CD4-positive, alpha-beta T cell treated with Interleukin-15 for 1 hour (primary cell): ENCODE results near the gene SLC26A5.
A peak's percentile ranks its signal among the peaks of the same experiment; 100 is the strongest.
"Not testable (repeated sequence)": the region's sequence is repeated elsewhere in the genome, so short reads cannot be mapped to it uniquely, and the experiment has no call there.

Experiments
- DNase-seq: peaks from one replicate; pipeline ENCODE4 v3.0.0-alpha.2; 2020

The SLC26A5 gene, protein sequence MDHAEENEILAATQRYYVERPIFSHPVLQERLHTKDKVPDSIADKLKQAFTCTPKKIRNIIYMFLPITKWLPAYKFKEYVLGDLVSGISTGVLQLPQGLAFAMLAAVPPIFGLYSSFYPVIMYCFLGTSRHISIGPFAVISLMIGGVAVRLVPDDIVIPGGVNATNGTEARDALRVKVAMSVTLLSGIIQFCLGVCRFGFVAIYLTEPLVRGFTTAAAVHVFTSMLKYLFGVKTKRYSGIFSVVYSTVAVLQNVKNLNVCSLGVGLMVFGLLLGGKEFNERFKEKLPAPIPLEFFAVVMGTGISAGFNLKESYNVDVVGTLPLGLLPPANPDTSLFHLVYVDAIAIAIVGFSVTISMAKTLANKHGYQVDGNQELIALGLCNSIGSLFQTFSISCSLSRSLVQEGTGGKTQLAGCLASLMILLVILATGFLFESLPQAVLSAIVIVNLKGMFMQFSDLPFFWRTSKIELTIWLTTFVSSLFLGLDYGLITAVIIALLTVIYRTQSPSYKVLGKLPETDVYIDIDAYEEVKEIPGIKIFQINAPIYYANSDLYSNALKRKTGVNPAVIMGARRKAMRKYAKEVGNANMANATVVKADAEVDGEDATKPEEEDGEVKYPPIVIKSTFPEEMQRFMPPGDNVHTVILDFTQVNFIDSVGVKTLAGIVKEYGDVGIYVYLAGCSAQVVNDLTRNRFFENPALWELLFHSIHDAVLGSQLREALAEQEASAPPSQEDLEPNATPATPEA

DNA sequence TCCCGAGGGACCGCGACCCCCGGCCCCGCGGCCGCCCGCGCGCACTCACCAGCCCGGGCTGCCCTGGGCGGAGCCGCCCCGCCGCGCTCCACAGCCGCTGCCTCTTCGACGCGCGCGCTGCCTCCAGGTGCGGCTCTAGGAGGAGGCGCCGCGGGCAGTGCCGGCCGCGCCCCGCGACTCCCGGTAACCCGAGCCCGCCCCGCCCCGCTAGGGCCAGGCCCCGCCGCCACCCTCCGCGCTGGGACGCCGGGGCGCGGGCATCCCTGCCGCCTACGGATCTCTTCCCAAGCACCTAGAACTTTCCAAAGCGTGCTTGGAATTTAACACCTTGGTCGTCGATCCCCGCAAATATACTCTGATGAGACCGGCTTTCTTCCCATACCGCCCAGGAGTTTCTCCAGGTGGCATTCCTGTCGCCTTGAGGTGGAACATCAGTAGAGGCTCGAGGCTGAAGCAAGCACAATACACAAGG is at the start of gene SLC26A5:
SLC26A5 (minus strand) TSS at position 159 of the 472 bp plus-strand sequence. CDS start 24,693 bp downstream, outside the sequence.
- DNase-seq, result no peak

DNA sequence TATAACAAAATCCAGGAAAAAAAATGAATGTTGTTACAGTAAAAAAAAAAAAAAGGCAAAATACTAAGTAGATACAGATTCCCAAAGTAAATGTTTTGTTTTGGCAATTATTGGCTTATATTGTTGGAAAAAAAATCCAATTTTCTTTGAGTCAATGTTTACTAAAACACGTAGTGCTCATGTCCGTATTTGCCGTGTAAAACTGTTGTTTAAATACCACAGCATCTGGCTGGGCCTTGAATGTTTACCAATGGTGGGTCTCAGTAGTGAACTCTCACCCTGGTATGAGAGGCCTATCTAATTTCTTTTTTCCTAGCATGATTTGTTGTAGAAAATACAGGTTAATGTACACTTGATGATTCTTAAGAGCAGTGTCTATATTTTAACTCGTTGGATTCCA is 41.4 kb upstream of the SLC26A5 start:
- no peak for DNase-seq

DNA sequence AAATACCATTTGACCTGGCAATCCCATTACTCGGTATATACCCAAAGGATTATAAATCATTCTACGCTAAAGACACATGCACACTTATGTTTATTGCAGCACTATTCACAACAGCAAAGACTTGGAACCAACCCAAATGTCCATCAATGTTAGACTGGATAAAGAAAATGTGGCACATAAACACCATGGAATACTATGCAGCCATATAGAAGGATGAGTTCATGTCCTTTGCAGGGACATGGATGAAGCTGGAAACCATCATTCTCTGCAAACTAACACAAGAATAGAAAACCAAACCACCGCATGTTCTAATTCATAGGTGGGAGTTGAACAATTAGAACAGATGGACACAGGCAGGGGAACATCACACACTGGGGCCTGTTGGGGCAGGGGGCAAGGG is 40.9 kb upstream of the SLC26A5 start:
- DNase-seq, result not testable (repeated sequence)

DNA sequence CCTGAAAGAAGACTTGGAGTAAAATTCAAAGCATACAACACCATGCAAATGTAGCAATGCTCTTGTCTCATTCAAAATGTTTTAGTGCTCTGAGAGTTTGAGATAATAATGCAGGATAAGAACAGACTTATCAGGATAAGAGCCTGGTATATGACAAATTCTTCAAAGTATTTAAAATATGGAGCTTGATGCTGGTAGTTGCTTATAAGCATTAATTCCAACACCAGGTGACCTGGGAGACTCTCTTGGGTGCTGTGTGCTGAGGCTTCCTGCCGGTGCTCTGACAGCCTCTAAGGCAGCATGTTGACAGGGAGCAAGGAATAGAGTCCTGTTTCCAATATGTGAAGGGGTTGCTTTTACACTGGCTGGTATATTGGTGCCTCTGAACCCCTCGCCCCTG is 34.8 kb upstream of the SLC26A5 start:
- no peak for DNase-seq

DNA sequence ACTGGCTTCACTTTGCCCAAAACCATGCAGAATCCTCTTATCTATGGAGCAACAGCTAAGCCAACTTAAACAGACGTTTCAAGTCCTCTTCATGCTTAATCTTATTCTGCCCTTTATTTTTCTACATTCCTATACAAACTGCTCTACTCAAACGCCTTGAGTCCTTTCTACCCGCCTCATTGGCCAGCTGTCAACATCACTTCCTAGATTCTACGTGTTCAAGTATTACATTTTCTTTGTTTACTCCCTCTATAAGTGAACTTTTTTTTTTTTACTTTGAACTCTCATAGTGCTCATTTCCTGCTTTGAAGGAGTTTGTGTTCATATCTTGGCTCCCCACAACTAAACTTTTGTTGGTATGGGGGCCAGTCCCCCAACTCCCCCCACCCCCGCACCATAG is 28.9 kb upstream of the SLC26A5 start:
- no peak for DNase-seq

DNA sequence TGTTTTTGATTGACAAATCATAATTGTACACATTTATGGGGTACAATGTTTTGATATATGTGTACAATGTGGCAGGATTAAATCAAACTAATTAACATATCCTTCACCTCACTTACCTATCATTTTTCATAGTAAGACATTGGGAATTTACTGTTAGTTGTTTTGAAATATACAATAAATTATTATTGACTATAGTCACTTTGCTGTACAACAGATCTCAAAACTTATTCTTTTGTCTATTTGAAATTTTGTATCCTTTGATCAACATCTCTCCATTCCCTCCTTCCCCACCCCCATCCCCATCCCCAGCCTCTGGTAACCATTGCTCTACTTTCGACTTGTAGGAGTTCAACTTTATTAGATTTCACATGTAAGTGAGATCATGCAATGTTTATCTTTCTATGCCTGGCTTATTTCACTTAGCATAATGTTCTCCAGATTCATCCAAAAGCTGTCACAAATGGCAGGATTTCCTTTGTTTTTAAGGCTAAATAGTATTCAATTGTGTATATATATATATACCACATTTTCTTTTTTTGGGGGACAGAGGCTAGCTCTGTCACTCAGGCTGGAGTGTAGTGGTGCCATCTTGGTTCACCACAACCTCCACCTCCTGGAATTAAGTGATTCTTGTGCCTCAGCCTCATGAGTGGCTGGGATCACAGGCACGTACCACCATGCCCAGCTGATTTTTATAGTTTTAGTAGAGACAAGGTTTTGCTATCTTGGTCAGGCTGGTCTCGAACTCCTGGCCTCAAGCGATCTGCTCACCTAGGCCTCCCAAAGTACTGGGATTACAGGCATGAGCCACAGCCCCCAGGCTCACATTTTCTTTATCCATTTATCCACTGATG is 23.3 kb upstream of the SLC26A5 start:
- DNase-seq, result no peak

DNA sequence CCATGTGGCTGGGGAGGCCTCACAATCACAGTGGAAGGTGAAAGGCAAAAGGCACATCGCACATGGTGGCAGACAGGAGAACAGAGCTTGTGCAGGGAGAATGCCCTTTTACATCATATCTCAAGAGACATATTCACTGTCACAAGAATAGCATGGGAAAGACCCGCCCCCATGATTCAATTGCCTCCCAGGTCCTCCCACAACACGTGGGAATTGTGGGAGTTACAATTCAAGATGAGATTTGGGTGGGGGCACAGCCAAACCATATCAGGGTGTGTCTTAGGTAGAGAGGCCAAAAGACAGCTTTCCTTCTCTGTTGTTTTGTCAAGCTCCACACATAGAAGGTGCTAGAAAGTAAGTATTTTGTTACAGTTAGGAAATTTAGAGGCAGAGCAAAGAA is 20.8 kb upstream of the SLC26A5 start:
- no peak for DNase-seq

DNA sequence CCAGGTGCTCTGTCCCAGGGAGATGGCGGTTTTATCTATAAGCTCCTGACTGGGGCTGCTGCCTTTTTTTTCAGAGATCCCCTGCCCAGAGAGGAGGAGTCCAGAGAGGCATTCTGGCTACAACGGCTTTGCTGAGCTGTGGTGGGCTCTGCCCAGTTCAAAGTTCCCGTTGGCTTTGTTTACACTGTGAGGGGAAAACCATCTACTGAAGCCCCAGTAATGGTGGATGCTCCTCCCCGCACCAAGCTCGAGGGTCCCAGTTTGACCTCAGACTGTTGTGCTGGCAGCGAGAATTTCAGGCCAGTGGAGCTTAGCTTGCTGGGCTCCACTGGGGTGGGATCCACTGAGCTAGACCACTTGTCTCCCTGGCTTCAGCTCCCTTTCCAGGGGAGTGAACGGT is 16.4 kb upstream of the SLC26A5 start:
- no peak for DNase-seq

DNA sequence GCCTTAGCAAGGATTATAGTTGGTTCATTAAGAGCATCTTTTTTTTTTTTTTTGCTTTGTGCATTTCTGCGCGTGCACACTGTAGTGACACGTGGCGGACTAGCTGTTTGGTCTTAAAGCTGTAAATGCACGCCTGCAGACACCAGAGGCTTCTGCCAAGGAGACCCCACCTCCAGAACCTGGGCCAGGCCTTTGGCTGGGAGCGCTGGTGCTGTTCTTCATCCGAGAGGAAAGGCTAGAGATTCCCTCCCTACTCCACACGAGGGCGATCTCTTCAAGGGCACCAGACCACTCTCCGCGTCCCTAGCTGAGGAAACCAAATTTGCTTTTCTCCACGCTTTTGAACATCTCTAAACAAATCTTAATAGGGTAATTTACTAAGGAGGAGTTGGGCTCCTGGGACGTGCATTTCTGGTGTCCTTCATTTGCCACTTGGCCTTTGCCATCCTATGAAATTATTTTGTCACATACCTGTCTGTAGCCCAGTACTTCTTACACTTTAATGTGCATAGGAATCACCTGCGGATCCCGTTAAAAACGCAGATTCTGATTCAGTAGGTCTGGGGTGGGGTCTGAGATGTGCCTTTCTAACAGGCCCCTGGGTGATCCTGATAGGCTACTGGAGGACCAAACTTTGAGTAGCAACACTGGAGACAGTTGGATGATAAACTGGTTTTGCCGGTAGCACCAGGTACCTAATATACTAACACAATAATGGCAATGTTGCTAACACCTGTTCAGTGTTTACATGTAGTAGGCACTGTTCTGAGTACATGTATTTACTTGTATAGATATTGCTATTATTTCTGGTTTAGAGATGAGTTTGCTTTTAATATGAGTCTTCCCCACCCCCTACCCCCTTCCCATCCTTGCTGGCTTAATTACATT is 1.3 kb upstream of the SLC26A5 start:
- DNase-seq, result peak; percentile 17

DNA sequence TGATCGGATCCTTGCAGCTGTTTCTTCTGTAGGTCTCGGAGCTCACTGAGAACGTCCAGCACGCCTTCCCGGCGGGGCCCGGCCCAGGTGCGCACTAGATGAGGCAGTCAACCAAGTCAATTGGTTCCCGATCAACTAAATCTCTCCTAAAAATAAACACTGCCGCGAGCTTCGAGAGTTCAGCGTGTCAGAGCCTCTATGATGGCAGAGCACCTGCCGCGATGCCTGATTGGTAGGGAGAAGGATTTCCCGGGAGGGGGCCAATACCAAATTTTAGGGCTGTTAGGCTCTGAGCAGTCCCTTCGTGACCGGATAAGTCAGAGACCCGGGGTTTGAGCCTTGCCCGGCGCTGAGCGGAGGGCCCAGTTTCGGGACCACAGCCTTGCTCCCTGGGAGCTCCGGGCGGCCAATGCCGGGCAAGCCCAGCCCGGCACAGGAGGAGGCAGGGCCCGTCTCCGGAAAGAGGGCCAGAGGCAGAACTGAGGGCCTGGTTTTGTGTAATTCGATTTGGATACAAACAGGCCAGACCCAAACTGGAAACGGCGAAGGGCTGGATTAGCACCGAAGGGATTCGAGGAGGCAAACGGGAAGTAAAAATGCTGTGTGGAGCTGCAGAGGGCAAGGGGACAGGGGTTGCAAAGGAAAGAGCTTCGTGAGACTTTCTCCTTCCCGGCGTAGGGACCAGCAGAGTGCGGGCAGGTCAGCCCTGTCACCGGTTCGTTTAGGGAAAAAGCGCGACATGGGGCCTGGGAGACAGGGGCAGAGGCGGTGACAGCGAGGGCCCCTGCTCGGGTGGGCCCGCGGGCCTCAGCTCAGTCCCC is 569 bp downstream of the SLC26A5 start:
- DNase-seq, result peak; percentile 16

DNA sequence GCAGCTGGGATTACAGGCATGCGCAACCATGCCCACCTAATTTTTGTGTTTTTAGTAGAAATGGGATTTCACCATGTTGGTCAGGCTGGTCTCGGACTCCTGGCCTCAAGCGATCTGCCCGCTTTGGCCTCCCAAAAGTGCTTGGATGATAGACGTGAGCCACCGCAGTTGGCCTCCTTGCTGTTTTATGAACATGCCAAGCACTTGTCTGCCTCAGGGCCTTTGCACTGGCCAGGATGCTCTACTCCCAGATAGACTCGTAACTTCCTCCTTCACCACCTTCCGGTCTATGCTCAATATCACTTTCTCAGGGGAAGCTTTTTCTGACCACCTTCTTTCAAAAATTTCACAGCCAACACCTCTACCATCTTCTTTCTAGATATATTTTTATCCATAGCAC is 6.3 kb downstream of the SLC26A5 start:
- DNase-seq, result no peak

DNA sequence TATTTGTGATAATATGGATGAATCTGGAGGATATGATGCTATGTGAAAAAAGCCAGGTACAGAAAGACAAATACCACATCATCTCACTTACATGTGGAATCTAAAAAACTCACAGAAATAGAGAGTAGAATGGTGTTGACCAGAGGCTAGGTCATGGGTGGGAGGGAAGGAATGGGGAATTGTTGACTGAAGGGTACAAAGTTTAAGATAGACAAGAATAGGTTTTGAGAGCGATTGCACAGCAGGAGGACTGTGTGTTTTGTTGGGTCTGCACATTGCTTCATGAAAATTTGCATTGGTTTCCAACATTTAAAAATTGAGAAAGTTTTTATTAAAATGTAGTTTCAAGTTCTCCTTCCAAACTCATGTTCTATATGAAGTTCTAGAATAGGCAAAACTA is 8.4 kb downstream of the SLC26A5 start:
- no peak for DNase-seq

DNA sequence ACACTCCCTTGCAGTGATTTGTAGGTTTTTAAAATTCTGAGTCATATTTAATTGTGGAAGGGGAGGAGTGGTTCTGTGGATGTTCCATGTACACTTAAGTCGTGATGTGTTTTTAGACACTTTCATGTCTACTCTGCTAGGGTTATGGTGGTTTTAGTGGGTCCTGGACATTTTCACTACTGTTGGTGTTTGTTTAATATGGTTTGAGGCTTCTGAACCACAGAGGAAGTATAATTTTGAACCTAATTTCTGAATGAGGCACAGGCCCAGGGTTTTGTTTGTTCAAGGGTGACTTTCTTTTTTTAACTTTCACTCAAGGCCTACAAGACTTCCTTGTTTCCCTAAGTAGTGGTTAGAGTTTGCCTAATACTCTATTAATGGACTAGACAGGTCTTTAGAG is 13.3 kb downstream of the SLC26A5 start:
- DNase-seq, result no peak

DNA sequence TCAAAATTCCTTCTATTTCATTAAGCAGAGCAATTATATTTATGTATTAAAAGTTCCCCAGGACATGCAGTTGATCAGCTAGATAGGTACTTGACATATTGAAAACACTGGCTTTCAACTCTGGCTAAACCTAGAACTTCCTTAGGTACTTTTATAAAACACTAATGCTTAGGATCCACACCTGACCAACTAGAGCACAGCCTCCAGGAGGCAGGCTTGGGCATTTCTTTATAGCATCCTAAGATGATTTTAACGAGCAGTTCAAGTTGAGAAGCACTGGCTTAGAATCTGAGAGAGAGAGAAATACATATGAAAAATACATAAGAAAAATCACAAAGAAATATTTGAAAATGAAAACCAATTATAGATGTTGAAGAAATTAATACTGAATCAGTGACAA is 20.8 kb downstream of the SLC26A5 start:
- DNase-seq, result no peak

DNA sequence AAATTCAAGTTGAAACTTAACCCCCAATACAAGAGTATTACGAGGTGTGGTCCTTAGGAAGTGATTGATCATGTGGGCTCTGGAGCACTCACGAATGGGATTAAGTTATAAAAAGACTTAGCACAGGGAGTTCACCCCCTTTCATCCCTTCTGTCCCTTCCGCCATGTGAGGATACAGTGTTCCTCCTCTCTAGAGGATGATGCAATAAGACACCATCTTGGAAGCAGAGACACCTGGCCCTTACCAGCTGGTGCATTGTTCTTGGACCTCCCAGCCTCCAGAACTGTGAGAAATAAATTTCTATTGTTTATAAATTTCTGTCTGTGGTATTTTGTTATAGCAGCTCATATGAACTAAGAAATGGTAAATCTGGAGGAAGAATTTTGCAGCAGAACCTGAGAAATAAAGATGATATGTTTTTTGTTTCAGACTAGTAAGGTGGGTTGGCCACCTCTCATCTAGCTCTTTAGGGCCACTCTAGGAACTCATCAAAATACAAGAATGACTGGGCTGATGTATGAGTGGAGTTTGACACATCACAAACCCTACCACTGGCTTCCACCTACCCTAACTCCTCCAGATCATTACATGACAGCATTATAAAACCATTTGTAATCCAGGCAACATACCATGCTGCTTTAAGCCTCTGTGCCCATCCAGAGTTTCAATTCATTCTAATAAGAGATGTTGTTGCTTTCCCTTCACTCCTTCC is 22.4 kb downstream of the SLC26A5 start:
- no peak for DNase-seq

DNA sequence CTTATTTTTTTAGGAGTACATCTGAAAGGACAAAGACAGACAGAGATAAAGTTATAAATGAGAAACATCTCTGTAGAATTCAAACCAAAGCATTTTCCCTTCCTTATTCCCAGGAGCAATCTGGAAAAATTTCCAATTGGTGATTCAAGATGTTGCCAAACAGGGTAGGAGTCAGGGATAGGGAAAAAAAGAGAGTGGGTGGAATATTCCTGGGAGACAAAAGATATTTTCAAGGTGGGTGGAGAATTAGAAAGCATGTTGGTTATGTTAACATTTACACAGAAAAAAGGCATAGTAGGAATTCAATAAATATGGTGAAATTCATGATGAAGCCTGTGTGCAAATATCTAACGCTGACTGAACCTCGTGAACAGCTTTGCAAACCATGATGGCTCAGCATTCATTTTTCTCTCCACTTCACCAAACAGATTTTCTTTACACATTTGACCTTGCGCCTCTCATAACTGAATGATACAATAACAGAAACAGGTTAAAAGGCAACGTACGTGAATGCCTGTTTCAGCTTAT is 25.1 kb downstream of the SLC26A5 start:
- DNase-seq, result no peak

DNA sequence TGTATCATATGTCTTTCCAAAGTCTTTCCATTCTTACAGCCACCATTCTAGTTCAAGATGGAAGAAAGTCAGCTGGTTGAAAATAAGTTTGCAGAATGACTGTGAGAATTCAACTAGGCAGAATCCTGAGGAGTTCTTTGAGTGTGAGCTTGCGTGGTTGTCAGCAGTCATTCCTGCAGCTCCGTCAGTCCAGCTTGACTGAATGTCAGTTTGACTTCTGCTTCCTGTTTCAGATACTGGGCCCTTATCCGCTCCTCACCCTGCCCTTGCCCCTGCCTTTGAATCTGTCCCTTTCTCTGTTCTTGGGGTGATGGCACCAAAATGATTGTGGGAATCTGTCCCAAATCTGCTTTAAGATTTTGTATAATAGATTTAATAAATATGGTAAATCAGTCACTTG is 27.8 kb downstream of the SLC26A5 start:
- DNase-seq, result no peak

DNA sequence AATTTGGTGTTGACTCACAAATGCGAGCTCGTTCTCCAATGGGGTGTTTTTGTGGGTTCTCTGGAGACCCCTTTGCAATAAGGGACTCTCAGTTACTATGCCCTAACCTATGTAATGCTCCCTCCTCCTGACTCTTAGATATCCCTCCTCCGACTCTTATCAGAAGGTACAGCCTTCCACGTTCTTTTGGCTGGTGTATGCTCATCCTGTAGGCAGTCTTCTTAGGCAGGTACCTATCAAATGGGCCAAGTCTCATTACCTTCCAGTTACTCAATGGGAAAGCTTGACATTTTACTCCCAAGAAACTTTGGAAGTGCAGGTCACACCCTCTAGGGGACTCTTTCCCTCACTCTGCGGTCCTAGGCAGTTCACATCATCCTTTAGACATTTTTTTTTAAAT is 32.6 kb downstream of the SLC26A5 start:
- no peak for DNase-seq

DNA sequence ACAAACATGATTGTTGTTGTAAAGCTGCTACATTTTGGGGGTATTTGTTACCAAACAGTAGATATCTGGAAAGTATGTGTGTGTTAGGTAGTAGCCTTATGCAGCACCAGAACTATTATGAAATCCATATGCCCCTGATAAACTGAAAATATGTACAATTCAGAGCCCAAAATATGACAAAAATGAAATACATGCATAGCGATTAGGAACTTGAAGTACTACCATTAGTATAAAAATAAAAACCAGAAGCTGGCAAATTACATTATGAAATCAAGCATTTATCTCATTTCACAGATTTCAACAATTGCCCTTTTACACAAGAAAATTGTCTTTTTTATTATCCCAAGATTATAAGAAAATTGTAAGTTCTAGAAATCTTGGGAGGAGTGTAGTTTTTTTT is 33.9 kb downstream of the SLC26A5 start:
- DNase-seq, result no peak
